ENCODE measurements around the gene TEX261.

TEX261 gene

DNA sequence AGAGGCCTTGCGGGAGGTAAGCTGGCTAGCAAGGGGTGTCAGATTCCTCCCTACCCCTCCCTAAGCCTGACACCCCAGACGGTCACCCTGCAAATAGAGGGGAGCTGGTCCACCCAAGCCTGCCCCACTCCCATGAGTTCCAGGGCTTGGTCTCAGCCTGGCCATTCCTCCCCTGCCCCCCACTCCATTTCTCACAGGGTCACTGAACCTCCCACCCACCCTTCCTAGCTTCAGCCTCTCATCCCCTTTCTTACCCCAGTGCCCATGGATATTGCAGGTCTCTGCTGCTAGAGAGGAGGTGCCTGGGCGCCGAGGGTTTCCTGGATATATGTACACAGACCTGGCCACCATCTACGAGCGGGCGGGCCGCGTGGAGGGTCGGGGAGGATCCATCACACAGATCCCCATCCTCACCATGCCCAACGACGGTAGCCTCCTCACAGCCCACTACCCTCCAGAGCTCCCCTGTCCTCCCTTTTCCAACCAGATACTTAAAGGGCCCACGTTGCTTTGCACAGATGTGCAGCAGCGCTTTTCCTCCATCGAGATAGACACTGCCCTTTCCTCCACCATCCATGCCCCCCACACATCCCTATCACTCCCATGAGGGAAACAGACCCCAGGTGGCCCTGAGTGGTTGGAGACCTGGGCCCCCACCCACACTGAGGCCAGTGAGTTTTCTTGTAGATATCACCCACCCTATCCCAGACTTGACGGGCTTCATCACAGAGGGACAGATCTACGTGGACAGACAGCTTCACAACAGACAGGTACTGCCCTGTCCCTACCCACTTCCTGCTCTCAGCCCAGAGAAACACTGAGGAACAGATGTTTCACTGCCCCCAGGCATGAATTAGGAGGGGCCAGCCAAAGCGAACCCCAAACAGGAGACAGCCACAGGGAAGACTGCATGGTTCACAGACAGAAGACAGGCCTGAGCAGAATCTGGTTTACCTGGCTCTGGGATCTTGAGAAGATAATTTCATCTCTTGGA is 31.5 kb downstream of the TEX261 start:
- no peak for DNase-seq

DNA sequence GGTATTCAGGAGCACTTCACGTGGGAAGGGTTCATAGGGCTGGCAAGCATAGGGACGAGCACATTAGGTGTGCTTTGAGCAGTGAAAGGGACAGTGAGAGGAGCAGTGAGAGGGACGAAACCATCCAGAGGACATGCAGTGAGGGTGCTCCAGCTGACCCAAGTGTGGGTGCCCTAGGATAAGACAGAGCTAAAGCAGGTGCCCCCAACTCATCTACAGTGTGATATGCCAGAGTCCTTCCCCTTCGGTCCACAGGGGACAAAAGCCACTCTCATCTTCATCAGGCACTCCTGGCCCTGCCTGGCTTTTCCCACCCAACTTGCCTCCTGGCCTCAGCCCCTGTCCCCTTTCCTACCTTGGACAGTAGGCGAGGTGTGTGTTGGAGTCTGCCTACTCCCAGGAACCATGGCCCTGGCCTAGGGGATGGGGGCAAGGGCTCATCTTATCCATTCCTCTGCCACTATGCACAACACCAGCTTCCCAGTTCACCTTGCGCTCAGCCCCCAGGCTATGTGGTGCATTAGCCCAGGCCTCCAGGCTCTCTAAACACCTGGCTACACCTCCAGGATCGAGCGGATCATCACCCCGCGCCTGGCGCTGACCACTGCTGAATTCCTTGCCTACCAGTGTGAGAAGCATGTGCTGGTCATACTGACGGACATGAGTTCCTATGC is 32.3 kb downstream of the TEX261 start:
- TF ChIP-seq POLR2A (IDR thresholded peaks at IDR 0.05; ENCODE audit: low read length) (no peak), GATA1 (IDR thresholded peaks at IDR 0.05; ENCODE audit: low read depth, low read length) (no peak)

More for the DNA sequence above, 31.5 kb downstream of the TEX261 start:
- no peak for TF ChIP-seq POLR2A (IDR thresholded peaks at IDR 0.05; ENCODE audit: low read length)
- no peak for TF ChIP-seq GATA1 (IDR thresholded peaks at IDR 0.05; ENCODE audit: low read depth, low read length)

DNA sequence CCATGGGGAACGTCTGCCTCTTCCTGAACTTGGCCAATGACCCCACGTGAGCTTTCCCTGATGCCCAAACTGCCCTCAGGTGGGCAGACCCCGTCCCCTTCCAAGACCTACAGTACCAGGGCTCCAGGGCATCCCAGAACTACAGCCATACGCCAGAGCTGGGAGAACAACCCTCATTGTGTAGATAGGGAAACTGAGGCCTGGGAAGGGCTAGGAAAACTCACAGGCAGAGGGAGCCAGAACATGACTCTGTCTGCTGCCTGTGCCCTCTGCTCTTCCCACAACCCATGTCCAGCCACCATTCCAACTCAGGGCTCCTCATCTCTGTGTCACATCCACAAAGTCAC is 33.1 kb downstream of the TEX261 start:
- TF ChIP-seq GATA1 (IDR thresholded peaks at IDR 0.05; ENCODE audit: low read depth, low read length) (no peak), POLR2A (IDR thresholded peaks at IDR 0.05; ENCODE audit: low read length) (no peak)
- no peak for DNase-seq

More for the DNA sequence above, 32.3 kb downstream of the TEX261 start:
- no peak for DNase-seq

DNA sequence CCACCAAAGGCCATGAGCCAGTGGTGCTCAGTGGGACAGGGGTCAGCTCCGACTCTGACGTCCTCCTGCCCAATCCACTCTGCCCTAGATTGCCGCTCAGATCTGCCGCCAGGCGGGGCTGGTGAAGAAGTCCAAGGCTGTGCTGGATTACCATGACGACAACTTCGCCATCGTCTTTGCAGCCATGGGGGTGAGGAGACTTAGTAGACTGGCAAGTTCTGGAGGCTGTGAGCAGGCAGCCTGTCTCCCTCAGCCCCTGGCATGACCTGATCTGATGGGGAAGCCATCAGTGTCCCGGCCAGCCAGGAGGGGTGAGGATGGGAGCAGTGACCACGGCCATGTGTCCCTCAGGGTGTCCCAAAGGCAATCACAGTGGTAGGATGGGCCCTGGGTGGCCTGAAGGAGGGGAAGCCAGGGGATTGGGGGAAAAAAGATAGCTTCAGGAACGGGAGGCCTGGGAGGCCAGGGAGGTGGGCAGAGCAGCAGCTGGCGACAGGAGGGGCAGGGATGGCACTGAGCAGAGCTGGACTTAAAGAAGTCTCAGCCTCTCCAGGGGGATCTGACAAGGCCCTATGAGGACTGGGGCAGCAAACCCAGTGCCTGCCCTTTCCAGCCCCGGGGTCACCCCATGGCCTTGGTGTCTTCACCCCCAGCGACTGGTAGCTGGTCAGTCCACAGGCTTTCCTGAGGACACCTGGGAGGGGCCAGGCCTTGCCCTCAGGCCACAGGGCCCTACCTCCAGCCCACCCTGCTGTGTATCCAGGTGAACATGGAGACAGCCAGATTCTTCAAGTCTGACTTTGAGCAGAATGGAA is 33.6 kb downstream of the TEX261 start:
- TF ChIP-seq POLR2A (IDR thresholded peaks at IDR 0.05; ENCODE audit: low read length) (no peak), GATA1 (IDR thresholded peaks at IDR 0.05; ENCODE audit: low read depth, low read length) (no peak)
- DNase-seq, result peak in 1 of 2 experiments; percentile 16

DNA sequence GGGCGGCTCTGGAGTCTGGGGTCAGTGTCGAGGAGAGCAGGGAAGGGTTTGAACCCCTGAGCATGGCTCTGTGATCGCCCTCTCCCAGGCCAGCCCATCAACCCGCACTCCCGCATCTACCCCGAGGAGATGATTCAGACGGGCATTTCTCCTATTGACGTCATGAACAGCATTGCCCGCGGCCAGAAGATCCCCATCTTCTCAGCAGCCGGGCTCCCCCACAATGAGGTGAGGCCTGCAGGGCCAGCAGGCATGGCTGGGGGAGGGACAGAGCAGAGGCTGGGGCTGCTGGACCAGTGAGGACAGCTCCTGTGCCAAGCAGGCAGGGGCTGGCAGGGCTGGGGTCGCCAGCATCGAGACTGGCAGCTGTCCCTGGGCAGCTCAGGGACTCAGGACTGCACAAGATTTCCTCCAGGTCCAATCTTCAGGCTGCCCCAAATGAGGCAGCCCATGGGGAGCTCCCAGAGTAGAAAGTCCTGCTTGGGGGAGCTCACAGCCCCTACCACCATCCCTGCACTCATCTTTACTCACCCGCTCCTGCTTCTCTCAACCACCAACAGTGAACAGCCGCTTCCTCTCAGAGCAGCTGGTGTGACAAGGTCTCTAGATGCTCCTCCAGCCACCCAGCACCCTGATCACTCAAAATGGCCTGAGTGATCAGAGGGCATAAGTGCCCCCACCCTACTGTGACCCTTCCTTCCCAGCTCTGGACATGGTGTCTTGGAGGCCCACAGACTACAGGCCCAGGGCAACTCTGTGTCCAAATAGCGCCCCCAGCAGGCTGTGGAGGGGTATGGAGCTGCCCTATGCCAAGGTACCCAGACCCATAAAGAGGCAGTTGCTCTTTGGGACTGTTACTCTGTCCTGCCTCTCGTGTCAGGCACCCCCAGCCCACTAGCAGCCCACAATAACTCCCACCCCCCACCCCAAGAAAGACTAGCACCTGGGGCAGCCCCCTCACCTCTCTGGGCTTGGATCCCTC is 34.5 kb downstream of the TEX261 start:
- peak in 1 of 2 experiments; percentile 21 for DNase-seq
- TF ChIP-seq POLR2A (IDR thresholded peaks at IDR 0.05; ENCODE audit: low read length) (no peak), GATA1 (IDR thresholded peaks at IDR 0.05; ENCODE audit: low read depth, low read length) (no peak)

DNA sequence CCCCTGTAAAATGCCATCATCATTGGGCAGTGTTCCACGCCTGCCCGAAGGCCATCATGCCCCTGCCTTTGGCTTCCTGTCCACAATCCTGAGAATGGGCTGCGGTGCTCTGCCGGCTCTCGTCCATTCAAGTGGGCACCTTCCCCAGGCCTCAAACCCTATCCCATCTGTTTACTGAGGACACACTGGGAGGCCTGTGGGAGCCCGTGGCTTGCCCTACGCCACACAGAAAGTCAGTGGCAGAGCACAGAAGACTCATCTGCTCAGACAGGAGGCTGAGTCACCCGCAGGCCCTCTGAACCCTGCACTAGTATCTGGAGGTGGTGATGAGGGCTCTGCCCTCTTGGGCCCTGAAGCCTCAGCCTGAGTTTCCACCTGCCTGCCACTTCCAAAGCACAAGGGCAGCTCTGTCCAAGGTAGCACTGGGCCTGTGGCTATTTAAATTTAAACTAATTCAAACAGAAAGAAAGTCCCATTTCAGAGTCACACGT is 35.4 kb downstream of the TEX261 start:
- no peak for DNase-seq
- no peak for TF ChIP-seq GATA1 (IDR thresholded peaks at IDR 0.05; ENCODE audit: low read depth, low read length)
- no peak for TF ChIP-seq POLR2A (IDR thresholded peaks at IDR 0.05; ENCODE audit: low read length)

DNA sequence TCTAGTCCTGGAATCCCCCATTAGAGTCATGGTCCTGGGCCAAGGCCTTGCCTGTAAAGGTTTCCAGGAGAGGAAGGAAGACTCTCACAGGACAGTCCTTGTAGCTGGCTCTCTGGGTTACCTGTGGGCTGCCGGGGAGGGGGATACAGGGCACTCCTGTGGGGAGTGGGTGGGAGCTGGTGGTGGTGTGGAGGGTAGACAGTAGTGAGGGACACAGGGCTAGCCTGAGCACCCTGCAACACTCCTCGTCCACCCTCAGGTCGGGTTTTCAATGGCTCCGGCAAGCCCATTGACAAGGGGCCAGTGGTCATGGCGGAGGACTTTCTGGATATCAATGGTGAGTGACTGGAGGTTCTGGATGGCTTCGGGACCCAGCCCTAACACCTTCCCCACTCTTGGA is 35.9 kb downstream of the TEX261 start:
- TF ChIP-seq POLR2A (IDR thresholded peaks at IDR 0.05; ENCODE audit: low read length), result no peak
- DNase-seq, result no peak

DNA sequence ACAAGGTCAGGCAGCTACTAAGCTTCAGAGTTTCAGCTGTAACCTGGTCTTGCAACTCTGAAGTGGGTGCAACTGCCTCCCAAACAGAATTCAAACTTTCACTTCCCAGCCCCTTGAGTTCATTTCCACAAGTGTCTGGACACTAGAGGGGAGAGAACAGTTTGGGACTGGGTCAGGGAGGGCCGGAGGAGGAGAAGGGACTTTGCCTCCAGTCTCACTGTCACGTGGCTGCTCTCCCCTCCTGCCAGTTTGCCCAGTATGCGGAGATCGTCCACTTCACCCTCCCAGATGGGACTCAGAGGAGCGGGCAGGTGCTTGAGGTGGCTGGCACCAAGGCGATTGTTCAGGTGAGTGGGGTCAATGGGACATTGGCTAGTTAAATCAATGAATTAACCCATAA is 36.9 kb downstream of the TEX261 start:
- no peak for TF ChIP-seq GATA1 (IDR thresholded peaks at IDR 0.05; ENCODE audit: low read depth, low read length)
- no peak for DNase-seq

DNA sequence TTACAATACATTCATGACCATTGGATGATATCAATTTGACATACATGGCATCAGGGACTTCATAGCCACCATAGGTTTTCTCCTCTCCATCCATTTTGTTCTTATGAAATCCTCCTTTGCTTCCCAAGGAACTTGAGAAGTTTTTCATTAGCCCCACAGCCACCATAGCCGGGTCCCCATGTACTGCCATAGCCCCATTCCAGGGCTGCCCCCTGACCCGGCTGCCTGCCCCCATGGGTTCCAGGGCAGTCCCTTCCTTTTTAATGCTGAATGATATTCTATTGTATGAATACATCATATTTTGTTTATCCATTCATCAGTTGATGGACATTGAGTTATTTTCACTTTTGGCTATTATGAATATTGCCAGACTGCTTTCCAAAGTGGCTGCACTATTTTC is 38.5 kb downstream of the TEX261 start:
- TF ChIP-seq POLR2A (IDR thresholded peaks at IDR 0.05; ENCODE audit: low read length) (no peak), GATA1 (IDR thresholded peaks at IDR 0.05; ENCODE audit: low read depth, low read length) (no peak)
- DNase-seq, result no peak

DNA sequence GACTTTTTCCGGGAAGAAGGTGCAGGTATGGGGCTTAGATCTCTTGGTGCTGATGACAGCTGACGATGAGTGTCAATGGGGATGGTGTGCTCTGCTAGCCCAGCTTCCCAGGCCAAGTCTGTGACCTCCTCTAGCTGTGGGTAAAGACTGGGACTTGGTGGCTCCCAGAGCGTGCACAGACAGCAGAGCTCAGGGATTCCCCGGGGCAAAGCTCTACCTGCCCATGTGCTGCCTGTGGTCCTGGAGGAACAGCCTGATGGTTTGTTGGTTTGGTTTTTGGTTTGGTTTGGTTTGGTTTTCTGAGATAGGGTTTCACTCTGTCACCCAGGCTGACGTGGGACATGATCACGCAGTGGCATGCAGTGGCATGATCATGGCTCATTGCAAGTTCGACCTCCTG is 39.8 kb downstream of the TEX261 start:
- DNase-seq, result no peak

DNA sequence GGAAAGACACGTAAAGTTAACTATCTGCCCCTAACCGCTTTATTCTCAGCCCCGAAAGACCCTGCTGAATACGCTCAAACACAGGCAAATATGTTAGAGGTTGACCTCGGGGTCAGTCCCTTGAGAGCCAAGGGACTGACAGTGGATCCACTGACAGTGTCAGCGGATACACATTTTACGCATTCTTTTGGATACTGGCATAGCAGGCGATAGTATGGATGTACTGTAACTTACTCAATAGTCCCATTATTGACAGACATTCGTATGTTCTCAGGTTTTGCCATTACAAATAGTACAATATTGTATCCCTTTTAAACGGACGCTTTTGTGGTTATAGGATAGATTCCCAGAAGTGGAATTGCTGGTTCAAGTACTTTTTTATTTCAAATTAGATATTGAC is 45.6 kb downstream of the TEX261 start:
- TF ChIP-seq GATA1 (IDR thresholded peaks at IDR 0.05; ENCODE audit: low read depth, low read length), result no peak
- no peak for TF ChIP-seq POLR2A (IDR thresholded peaks at IDR 0.05; ENCODE audit: low read length)
- no peak for DNase-seq

More for the DNA sequence above, 39.8 kb downstream of the TEX261 start:
- TF ChIP-seq GATA1 (IDR thresholded peaks at IDR 0.05; ENCODE audit: low read depth, low read length) (no peak), POLR2A (IDR thresholded peaks at IDR 0.05; ENCODE audit: low read length) (no peak)

DNA sequence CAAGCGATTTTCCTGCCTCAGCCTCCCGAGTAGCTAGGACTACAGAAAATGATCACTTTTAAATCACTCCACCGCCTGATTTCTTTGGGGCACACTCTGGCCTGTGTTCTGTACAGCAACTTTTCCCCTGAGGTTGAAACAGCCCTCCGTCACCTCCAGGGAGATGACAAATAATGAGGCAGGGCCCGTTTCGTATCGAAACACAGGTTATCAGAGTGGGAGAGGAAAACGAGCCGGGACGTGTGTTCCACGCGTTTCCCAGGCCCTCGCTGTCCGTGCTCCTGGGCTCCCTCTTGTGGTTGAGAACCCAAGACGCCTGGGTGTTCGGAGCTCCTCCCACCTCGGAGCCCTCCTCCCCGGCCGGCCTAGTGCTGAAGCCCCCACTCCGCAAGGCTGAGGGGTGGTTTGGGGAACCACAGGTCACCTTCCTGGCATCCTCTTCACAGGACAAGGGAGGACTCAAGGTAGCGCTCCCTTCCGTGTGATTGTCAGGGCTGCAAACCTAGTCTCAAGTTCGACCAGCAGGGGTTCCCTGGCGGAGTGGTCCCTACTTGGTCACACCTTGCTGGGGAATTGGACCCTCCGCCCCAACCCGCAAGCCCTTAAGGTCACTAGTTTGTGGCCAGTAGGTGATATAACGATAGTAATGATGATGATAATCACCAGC is 46.2 kb downstream of the TEX261 start:
- TF ChIP-seq GATA1 (IDR thresholded peaks at IDR 0.05; ENCODE audit: low read depth, low read length) (no peak), POLR2A (IDR thresholded peaks at IDR 0.05; ENCODE audit: low read length) (no peak)

More for the DNA sequence above, 46.2 kb downstream of the TEX261 start:
- peak; percentile 66 to 85 for DNase-seq
